Stimulated activated CD8-positive, alpha-beta memory T cell treated with anti-CD3 and anti-CD28 coated beads, Interleukin-4, amount 100 ng/mL, for 4 hours (primary cell): ENCODE data around the gene ZNF22.
"Not testable (repeated sequence)": the region's sequence is repeated elsewhere in the genome, so short reads cannot be mapped to it uniquely, and the experiment has no call there.

Source experiments
- DNase-seq, 2 donors: peaks; one replicate each; pipeline ENCODE4 v3.0.0-alpha.2; 2020; ENCODE audit warnings: low read depth in 2 of 2, low spot score in 1 of 2

ZNF22 gene

GRCh38 chr10:45006276-45007030 is 5.7 kb downstream of the ZNF22 start:
- no peak for DNase-seq

- DNase-seq: no peak
Observed at GRCh38 chr10:45008524-45009161, 7.9 kb downstream of the ZNF22 start.

GRCh38 chr10:45014557-45014956 is 13.8 kb downstream of the ZNF22 start:
- DNase-seq: not testable (repeated sequence)

GRCh38 chr10:45015590-45015989 is 14.9 kb downstream of the ZNF22 start:
- no peak for DNase-seq

- DNase-seq: no peak
Observed at GRCh38 chr10:45023426-45023825, 22.7 kb downstream of the ZNF22 start.

- no peak for DNase-seq
Observed at GRCh38 chr10:45034301-45034700, 33.6 kb downstream of the ZNF22 start.

- no peak for DNase-seq
Observed at GRCh38 chr10:45035673-45036072, 35.0 kb downstream of the ZNF22 start.

GRCh38 chr10:45040921-45041542 is 40.3 kb downstream of the ZNF22 start:
- DNase-seq: no peak

- no peak for DNase-seq
Observed at GRCh38 chr10:45044290-45044689, 43.6 kb downstream of the ZNF22 start.

GRCh38 chr10:45050551-45051235 is 50.0 kb downstream of the ZNF22 start:
- DNase-seq: no peak

- no peak for DNase-seq
Observed at GRCh38 chr10:45052700-45053099, 52.0 kb downstream of the ZNF22 start.

- no peak for DNase-seq
Observed at GRCh38 chr10:45053569-45054100, 52.9 kb downstream of the ZNF22 start.
